ENCODE data around the gene RPLP1. TPM values are rescaled to one million over a fixed set of nuclear protein-coding genes. Genes with fewer than 3 reads are reported as not detected.
A peak's percentile ranks its signal among the peaks of the same experiment; 100 is the strongest.

The RPLP1 gene
- total RNA-seq = 1,112 and 1,115 TPM in 2 replicates
- long read RNA-seq, transcript RPLP1-201 (4 exons, 1,197 nt) = major isoform, 738 of 748 reads
- long read RNA-seq, partial matches to known transcripts = 2 of 748 reads
- long read RNA-seq, other reads (novel, unspliced or antisense) = 4 of 748 reads

DNA sequence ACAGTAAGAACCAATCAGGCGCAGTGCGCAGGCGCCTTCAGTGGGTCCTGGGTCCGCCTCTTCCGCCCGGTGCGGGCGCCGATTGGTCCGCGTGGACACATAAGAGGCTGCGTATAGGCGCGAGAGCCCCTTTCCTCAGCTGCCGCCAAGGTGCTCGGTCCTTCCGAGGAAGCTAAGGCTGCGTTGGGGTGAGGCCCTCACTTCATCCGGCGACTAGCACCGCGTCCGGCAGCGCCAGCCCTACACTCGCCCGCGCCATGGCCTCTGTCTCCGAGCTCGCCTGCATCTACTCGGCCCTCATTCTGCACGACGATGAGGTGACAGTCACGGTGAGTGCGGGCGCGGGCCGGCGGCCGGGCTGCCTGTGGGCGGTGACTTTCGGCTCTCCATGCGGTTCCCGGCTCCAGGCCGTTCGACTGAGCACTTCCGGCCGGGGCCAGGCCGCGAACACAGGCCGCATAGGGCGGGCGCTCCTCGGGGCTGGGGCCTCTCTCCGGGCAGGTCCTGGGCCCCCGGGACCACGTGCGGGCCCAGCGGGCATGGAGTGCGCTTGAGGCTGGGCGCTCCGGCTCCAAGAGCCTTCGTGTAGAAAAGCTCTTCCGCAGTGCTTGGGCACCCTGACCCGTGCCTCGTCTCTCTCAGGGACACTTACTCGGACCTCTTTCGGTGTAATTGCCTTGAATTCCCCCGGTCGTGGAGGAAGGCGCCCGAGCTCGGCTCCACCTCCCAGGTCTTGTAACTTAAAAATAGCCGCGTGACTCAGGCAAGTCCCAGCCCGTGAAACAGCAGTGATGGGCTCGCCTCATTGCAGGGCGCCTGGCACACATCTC lies at the start of gene RPLP1:
TSS of gene RPLP1 (plus strand) at position 127 of the 830 bp plus-strand sequence. CDS start at position 258, 131 bp downstream.
- Mint-ChIP-seq H3K27ac (peak within 1 kb of the TSS; percentile 97), H3K4me3 (ENCODE audit: low read depth) (peak within 1 kb of the TSS; percentile 95)

DNA sequence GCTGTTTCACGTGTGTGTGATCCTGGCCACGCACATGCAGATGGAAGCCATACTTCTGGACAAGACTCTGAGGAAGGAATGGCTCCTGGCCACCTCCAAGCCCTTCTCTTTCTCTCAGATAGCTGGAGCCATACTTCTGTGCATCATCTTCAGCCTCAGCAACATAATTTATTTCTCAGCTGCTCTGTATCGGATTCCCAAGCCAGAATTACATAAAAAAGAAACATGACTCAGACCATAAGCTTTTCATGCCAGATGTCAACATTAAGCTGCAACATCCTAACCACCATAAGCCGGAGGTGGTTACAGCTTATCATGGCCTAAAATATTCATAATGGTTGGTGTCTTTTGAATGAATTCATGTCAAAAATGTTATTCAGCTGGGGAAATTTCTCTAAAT lies 49.0 kb upstream of the RPLP1 start:
- no peaks in the 10 kb centered on the region for H3K27me3 Mint-ChIP-seq
- H3K9me3 Mint-ChIP-seq (ENCODE audit: low read depth) = no peaks in the 10 kb centered on the region
- peaks cover 8% of the 10 kb centered on the region for H3K36me3 Mint-ChIP-seq (ENCODE audit: insufficient read depth)
- H3K4me3 Mint-ChIP-seq (ENCODE audit: low read depth) = no peak overlapping the region
- DNase-seq (ENCODE audit: low spot score, unreplicated experiment) = no peak
- no peak overlapping the region for H3K27ac Mint-ChIP-seq
- TF ChIP-seq, protein P1, sequence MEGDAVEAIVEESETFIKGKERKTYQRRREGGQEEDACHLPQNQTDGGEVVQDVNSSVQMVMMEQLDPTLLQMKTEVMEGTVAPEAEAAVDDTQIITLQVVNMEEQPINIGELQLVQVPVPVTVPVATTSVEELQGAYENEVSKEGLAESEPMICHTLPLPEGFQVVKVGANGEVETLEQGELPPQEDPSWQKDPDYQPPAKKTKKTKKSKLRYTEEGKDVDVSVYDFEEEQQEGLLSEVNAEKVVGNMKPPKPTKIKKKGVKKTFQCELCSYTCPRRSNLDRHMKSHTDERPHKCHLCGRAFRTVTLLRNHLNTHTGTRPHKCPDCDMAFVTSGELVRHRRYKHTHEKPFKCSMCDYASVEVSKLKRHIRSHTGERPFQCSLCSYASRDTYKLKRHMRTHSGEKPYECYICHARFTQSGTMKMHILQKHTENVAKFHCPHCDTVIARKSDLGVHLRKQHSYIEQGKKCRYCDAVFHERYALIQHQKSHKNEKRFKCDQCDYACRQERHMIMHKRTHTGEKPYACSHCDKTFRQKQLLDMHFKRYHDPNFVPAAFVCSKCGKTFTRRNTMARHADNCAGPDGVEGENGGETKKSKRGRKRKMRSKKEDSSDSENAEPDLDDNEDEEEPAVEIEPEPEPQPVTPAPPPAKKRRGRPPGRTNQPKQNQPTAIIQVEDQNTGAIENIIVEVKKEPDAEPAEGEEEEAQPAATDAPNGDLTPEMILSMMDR (IDR thresholded peaks at IDR 0.05; ENCODE audit: unreplicated experiment) = no peak
- H3K4me1 Mint-ChIP-seq (ENCODE audit: low read depth) = no peaks in the 10 kb centered on the region

More for the DNA sequence above, at the start of gene RPLP1:
- Mint-ChIP-seq H3K4me1 (ENCODE audit: low read depth) (peaks cover 24% of the 10 kb centered on the region), H3K27me3 (no peaks in the 10 kb centered on the region), H3K36me3 (ENCODE audit: insufficient read depth) (peaks cover 21% of the 10 kb centered on the region), H3K9me3 (ENCODE audit: low read depth) (no peaks in the 10 kb centered on the region)
- TF ChIP-seq, protein P1 (IDR thresholded peaks at IDR 0.05; ENCODE audit: unreplicated experiment) = no peak
- DNase-seq (ENCODE audit: low spot score, unreplicated experiment) = peak; percentile 90

DNA sequence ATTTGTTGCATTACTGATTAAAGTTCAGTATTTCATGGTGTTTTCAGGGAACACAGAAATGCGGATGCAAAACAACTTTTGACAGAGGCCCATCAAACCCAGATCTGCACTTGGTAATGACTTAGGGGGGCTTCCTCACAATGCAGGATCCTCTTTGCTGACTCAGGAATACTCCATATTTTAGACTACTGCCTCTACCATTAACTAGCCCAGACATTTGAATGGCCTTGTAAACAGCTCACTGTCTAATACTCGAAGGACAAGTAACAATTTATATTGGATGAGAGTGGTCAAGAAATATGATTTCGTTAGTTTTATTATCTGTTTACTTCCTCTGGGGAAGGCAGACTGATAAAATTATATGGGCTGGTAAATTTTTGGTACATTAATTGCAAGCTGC lies 47.5 kb upstream of the RPLP1 start:
- Mint-ChIP-seq H3K27ac (no peak overlapping the region), H3K4me3 (ENCODE audit: low read depth) (no peak overlapping the region), H3K27me3 (no peaks in the 10 kb centered on the region), H3K36me3 (ENCODE audit: insufficient read depth) (peaks cover 7% of the 10 kb centered on the region), H3K9me3 (ENCODE audit: low read depth) (no peaks in the 10 kb centered on the region), H3K4me1 (ENCODE audit: low read depth) (no peaks in the 10 kb centered on the region)
- DNase-seq (ENCODE audit: low spot score, unreplicated experiment) = no peak
- TF ChIP-seq, protein P1 (IDR thresholded peaks at IDR 0.05; ENCODE audit: unreplicated experiment) = no peak

DNA sequence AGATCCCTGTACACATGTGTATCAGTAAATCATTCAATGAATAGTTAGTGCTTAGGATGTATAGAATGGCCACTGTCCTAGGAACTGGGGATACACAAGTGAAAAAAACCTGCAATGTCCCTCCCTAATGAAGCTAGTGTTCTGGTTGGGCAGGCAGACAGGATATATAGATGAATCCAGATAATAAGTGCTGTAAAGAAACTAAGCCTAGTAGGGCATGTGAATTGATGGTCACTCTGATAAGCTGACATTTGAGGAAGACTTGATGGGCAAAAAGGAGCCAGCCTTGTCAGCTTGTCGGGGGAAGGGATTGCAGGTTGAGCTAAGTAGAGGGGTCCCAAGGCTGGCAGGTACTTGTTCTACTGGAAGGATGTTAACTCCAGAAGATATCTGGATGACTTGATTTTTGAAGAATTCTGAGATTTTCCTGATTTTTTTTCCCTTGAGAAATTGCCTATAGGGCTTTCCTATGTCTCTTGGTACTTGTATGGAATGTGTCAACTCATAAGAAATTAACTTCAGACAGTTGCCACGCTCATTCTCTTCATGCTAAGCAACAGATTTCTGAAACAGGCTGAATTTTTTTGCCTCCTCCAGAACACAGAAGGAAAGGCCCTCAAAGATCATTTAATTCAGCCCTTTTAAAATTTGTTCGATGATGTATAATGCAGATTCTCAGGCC lies 44.8 kb upstream of the RPLP1 start:
- Mint-ChIP-seq H3K4me3 (ENCODE audit: low read depth) (no peak overlapping the region), H3K9me3 (ENCODE audit: low read depth) (no peaks in the 10 kb centered on the region), H3K27me3 (no peaks in the 10 kb centered on the region), H3K4me1 (ENCODE audit: low read depth) (no peaks in the 10 kb centered on the region), H3K27ac (no peak overlapping the region), H3K36me3 (ENCODE audit: insufficient read depth) (peaks cover 2% of the 10 kb centered on the region)
- TF ChIP-seq, protein P1 (IDR thresholded peaks at IDR 0.05; ENCODE audit: unreplicated experiment) = no peak
- DNase-seq (ENCODE audit: low spot score, unreplicated experiment) = no peak

DNA sequence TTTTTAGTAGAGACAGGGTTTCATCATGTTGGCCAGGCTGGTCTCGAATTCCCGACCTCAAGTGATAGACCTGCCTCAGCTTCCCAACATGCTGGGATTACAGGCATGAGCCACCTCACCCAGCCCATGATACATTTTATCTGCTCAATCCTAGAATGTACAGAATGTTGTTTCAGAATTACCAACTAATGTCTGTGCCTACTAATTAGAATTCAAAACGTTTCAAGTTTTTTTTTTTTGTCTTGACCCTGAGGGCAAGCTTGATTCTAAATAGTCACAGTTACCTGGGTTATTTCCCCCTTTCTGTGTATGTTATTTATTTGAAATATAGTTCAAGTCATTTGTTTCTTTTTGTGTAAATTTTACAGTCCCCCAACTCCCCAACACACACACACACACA lies 43.8 kb upstream of the RPLP1 start:
- no peak overlapping the region for H3K4me3 Mint-ChIP-seq (ENCODE audit: low read depth)
- TF ChIP-seq, protein P1 (IDR thresholded peaks at IDR 0.05; ENCODE audit: unreplicated experiment) = no peak
- H3K27me3 Mint-ChIP-seq = no peaks in the 10 kb centered on the region
- H3K27ac Mint-ChIP-seq = no peak overlapping the region
- H3K9me3 Mint-ChIP-seq (ENCODE audit: low read depth) = no peaks in the 10 kb centered on the region
- no peak for DNase-seq (ENCODE audit: low spot score, unreplicated experiment)
- H3K4me1 Mint-ChIP-seq (ENCODE audit: low read depth) = peaks cover under 1% of the 10 kb centered on the region
- peaks cover 2% of the 10 kb centered on the region for H3K36me3 Mint-ChIP-seq (ENCODE audit: insufficient read depth)
